GM19324 (cell line): ENCODE data around the gene WNT5B.
"Not testable (repeated sequence)": the region's sequence is repeated elsewhere in the genome, so short reads cannot be mapped to it uniquely, and the experiment has no call there.

ENCODE experiments used
- ATAC-seq: cut with Tn5 transposase; IDR thresholded peaks from one replicate; pipeline ENCODE4 v1.9.1; 2021; ENCODE audit warnings: mild to moderate bottlenecking, moderate library complexity; ENCODE audit not compliant: unreplicated experiment, low FRiP score

The WNT5B gene

DNA sequence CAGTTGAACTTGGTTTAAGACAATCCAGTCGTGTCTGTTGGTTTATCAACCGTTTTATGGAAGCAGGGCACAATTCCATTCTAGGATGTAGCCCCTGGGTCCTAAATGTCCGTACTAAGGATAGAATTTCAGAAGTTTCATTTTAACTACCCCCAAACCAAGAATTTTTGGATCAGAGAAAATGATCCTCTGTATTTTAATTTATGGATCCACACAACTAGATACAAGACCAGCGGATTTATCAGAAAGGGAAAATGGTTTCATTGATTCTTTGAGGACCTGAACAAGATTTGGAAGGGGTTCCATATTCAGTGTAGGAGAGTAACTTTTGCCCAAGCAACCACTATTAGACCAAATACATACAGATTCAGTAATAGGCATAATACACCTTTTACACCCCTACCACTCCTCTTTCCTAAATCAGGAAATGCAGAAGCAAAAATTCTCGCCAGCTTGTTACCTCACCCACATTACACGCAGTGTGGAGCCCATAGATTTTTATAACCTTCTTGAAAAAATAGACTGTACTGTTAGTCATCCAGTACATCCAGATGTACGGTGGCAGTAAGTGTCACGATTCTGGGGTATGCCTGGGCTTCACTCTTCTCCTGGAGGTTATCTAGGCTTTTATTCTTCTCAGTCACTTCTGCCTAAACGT is 33.2 kb upstream of the WNT5B start:
- ATAC-seq = no peak

DNA sequence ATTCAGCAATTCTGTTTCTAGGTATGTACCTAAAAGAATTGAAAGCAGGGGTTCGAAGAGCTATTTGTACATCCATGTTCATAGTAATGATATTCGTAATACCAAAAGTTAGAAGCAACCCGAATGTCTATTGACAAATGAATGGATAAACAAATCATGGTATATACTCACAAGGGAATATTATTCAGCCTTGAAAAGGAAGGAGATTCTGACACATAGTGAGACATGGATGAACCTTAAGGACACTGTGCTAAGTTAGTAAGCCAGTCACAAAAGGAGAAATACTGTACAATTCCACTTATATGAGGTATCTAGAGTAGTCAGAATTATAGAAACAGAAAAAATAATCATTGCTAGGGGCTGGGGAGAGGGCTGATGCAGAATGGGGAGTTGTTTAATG is 30.3 kb upstream of the WNT5B start:
- ATAC-seq = no peak

DNA sequence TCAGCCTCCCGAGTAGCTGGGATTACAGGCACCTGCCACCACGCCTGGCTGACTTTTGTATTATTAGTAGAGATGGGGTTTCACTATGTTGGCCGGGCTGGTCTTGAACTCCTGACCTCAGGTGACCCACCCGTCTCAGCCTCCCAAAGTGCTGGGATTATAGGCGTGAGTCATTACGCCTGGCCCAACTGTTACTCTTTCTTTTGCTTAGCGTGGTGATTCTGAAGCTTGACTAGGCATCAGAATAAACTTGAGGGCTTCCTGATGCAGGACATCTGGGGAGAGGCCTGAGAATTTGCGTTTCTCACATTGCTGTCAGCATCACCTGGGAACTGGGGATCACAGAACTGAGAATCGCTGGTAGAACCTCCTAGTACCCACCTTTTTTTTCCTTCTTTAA is 26.3 kb upstream of the WNT5B start:
- ATAC-seq = not testable (repeated sequence)

DNA sequence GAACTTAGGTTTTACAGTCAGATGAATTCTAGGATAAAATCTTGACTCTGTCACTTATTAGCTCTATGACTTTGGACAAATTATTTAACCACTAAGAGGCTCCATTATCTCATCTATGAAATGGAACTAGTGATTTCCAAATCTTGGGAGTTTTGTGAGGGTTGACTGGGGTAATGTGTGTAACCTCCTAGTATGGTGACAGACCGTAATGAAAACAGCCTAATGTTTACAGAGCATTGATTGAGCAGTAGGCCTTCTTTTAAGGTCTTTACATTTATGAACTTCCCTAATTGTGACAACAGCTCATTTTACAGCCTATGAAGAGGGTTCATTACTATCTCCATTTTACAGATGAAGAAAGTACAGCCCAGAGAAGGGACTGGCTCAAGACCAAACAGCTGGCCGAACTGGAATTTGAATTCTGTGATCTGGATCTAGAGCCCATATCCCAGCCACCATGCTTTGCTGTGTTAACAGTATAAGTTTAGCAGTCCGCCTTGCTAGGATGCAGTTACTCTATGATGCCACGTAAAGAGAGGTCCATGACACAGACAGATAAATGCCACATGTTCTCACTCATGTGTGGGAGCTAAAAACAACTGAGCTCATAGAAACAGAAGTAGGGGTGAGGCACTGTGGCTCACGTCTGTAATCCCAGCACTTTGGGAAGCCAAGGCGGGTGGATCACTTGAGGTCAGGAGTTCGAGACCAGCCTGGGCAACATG is 25.6 kb upstream of the WNT5B start:
- no peak for ATAC-seq

DNA sequence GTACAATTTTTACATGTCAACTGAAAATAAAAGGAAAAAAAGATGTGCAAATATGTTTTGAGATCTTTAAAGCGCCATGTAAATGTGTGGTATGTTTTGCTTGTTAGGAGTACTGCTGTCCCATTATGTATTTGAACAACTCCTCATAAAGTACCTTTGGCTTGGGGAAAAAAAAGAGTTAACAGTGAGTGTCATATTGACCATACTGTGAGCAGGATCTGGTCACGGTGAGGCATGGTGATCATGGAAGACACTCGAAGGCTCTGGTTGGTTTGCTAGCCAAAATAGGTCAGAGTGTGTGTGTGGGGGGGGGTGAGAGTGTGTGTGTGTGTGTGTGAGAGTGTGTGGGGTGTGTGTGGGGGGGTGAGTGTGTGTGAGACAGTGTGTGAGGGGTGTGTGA is 24.6 kb upstream of the WNT5B start:
- ATAC-seq = no peak

DNA sequence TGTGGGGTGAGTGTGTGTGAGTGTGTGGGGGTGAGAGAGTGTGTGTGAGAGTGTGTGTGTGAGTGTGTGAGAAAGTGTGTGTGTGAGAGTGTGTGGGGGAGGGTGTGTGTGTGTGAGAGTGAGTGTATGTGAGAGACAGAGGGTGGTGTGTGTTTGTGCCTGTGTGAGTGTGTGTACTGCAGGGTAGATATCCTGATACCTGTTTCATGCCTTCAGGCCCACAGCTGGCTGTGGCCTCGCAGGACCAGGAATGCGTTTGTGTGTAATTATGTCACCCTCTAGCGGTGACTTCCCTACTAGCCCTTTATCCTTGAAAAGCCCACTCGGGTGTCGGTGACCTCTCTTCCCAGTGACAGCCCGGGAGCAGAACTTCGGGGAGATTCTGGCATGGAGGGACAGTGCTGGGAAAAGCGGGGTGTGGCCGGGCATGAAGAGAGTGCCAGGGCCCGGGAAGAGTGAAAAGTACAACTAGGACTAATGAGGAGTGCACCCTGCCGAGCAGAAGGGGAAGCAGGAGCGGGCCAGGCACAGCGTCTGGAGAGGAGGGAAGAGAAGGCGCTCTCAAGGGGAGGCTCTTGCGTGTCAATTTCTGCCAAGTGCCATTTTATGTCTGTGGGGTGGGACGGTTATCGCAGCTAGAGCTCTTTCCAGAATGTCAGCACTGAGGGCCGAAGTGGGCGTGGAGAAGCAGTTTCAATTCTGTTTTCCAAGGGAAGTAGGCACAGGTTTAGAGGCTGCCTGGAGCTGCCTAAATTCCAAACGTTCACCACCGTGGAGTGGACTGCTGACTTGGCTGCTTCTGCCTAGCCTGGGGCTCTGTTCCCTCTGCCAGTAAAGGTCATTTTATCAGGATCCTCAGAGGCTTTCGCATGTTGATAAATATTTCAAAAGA is 23.7 kb upstream of the WNT5B start:
- ATAC-seq = peak; percentile 12

DNA sequence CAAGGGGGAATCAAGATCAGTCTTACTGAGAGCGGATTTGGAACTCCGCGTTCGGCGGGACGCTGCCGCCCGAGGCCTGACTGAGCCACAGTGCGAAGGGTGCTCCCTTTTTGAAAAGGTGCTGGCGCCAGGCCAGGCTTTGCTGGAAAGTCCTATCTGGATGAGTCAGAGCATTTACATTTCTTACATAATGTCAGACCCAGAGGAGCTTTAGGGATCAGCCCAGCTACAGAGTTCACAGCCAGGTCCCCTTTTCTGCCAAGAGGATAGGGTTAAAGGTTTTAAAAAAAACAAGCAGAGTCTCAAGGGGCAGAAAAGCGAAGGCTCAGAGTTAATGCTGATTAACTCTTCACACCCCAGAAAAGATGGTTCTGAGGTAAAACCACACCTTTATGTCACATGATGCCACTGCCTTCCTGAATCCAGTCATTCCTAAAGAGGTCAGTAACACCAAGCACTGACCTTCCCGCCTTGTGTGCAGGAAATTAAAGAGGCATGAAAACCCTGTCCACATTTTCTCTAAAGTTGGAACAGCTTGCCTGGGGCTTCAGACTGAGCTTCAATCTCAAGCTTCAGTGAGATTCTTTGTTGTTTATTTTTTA is 22.9 kb upstream of the WNT5B start:
- peak; percentile 52 for ATAC-seq

DNA sequence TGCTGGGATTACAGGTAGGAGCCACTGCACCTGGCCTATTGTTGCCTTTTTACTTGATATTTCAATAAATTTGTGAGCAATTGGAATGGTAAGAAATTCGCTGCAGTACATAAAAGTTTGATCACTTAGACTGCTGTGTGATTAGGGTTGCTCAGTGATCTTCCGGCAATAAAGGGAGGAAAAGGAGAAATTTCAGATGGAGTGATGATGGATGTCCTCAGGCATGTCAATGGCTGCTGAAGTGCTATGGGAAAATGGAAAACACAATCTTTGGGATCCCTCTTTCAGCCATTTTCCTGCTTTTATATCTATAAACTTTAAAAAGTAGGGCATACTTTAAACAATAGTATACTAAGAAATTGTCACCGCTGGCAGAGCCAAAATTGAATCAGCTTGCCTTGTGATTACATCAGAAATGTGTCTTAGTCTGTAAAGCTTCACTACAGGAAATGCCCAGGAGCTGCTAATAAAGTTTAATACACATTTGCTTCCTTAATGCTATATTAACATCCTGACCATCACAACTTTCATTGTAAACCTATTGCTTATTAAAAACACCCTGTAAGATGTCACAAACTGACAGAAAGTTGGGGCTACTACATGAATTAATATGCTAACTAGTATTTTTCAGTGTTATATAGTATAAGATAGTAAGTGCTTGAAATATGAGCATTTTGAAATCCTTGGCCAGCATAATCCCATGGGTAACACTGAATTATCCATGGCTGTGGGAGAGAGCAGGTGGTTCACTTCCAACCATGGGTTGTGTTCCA is 20.9 kb upstream of the WNT5B start:
- ATAC-seq = no peak

DNA sequence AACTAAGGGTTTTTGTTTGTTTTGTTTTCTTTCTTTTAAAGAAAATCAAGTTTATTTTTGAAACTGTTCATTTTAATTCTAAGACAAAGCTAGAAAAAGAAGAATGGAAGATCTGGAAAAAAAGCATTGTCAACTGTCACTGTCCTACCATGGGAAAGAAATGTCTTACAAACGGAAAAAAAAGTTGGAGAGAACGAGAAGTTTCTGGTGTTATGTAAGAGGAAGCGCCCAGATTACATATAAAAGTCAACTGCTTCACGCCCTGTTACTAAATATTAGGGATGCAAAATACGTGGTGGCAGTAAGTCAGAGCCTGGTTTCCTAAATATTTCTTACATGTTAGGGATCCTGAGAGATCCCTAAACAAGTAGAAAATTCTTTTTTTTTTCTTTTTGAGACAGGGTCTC is 20.3 kb upstream of the WNT5B start:
- no peak for ATAC-seq

DNA sequence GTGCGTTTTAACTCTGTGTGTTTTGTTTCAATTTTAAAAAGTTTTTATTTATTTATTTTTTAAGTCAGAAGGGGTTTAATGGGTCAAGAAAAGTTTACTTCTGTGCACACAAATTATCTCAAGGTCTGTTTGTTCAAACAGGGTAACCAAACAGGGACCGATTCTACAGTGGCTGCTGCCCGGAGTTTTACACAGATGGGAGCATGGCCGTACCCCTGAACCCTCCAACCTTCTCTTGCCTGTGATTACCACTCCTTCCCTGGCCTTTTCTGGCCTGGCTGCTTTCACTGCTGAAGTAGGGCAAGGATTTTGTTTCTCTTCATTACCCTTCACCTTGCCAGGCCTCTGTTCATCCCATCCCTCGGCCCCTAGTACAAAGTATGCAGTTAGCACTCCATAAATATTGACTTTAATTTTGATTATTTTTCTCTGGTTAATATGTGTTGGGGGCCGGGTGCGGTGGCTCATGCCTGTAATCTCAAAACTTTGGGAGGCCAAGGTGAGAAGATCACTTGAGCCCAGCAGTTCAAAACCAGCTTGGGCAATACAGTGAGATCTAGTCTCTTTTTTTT is 18.9 kb upstream of the WNT5B start:
- ATAC-seq = no peak

DNA sequence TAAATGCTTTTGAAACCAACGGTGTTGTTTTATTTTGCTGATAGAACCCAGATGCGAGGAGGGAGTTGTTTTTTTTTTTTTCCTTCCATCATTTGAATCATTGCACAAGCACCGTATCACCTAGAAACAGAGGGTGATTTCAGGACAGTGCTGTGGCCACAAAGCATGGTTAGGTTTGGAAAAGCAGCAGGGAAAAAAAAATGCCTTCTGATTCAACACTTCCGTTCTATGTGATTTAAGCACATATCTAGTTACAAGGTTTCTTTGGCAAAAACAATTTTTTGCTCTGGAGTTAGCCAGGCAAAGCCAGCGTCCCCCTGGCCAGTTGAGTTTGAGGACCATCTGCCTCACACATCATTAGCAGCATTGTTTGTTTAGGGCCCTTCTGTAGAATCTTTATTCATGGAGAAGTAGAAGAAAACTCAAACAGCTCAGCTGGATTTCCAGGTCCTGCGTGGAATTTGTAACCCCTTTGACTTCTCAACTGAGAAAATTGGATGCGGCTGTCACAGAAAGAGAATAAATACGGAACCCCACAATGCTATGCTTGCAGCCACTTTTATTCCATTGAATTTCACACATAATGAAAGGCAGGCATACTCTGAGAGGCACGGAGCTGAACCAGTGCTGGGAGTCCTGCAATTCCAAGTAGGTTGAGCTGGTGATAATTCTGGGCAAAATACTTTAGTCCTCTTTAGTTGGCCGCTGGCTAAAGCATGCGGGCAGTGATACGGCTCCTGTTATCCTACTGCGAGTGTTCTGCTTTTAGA is 17.0 kb upstream of the WNT5B start:
- ATAC-seq = no peak

DNA sequence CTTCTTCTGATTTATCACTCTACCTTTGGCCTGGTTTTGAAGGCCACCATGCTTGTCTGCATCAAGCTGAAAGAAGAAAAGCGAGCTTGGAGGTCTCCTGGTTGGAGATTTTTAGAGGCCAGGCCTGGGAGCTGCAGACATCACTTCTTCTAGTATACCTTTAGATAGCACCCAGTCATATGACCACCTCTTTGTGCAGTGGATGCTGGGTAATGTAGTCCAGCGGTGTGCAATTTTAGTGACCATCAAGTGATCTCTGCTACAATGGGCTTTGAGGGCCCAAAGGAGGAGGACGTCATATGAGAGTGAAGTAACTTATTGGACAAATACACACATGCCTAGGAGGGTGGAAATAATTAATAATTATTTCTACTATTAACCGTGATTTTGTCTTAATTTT is 15.2 kb upstream of the WNT5B start:
- no peak for ATAC-seq

DNA sequence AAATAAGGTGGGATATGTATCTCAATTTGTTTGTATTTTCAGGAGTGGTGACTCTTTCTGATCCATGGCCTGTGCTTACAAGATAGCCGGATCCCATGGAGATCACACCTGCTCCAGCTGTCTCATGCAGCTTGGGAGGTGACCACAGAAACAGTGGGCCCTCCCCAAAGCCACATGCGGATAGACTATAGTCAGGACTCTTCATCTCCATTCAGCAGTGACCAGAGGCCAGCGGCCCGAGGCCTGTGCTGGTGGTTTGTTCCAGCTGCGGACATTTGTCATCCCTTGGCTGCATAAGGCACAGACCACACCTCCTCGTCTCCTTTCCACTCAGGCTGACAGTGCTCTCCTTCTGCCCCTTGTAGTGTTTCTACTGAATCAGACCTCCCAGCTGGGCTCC is 14.7 kb upstream of the WNT5B start:
- ATAC-seq = no peak

DNA sequence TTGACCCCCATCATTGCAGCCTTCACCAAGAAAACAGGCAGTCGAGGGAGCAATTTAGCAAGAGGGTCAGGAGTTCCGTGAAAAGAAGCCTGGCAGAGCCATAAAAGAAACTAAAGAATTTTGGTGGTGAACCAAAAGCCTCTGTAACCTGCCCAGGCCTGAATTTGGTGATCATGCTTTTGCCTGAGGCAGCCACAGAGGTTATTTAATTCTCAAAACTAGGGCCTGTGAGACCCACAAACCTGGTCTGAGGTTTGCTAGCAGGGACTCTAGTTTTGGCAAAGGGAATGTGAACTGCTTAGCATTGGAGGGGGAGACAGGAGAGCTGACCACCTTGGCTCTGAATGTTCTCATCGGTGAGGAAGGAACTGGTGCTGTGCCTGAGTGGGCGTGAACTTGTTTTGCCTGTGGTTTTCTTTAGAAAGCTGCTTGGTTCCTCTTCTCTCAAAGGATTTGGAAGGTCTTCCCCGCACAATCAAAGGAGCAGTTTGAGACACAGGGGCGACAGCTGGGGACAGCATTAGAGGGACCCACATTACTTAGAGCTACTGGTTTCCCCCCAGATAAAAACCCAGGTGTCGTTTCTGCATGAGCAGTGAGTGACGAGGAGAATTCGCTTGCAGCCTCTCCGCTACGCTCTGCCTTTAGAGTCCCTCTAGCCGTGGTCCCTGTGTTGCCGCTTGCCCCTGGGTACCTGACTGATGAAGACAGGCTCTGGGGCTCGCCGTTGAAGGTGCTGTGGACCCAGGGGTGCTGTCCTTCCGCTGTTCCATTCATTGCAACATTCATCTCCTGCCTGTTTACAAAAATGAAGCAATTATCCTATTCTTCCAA is 12.6 kb upstream of the WNT5B start:
- no peak for ATAC-seq

DNA sequence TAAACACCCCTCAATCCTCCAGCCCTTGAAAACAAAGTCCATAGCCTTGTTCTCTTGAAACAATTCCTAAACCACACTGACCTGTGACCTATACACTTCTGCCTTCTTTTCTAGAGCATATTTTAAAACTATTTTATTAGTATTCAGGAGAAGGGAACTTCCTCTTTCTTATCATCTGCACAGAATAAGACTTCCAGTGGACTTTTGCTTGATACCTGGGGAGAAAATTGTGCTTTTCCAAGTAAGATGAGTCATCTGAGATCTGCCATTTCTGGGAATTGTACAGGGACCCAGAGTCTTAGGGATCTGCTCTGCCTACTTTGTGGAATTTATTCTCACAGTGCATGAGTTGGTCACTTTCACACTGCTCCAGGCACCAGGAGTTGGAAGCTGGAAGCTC is 10.5 kb upstream of the WNT5B start:
- ATAC-seq = no peak

DNA sequence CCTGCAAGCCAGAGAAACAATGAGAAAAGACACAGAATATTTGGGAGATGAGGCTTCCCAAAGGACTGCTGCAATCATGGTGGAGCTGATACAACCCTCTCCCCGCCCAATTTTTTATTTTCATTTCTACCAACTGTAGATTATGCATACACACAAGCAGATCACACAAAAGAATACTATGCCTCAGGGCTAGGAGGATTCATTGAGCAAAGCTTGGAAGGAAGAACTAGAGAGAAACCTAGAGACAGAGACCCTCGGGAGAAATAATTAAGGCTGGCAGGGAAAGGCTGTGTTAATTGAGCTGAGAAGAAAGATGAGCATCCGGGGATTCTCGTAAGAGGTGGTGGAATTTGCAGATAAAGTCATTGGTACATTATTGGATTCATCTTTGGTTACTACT is 9.9 kb upstream of the WNT5B start:
- ATAC-seq = no peak

DNA sequence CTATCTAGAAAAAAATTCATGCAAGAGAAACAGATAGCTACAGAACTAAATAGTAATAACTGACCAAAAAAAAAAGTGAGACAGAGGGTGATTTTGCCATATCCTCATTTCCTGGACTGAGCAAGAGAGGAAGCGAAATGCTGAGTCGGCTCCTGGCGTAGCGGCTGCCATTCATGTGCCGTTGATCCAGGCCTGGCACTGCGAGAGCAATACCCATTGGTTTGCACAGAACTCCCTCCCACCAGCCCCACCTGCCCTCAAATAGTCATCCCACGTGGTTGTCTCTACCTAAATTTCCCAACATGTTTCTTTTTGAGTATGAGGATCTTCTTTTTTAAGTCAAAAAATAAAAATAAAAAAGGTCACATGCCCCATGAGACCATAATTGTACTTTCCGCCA is 9.4 kb upstream of the WNT5B start:
- no peak for ATAC-seq

DNA sequence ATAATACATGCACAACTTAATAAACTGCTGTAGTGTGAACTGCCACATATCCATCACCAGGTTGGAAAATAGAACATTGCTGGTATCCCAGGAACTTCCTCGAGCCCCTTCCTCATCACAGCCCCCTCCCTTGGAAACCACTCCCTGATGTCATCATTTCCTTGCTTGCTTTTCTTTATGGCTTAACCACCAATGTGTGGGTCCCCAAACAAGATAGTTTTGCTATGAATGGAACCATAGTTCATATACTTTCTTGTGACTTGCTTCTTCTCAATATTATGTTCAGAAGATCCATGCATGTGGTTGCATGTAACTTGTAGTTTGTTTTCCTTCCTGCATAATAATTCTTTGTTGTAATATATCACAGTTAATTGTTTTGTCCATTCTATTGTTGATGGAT is 8.9 kb upstream of the WNT5B start:
- no peak for ATAC-seq
